GM12873 (cell line): Measurements from ENCODE around the gene PPP1CA.

Experiments used
- CTCF ChIP-seq: IDR thresholded peaks from 2 replicates; pipeline ENCODE4 v1.5.1; 2012; ENCODE audit warnings: low read depth, mild to moderate bottlenecking, moderate library complexity, low read length, control low read depth; ENCODE audit not compliant: insufficient read depth; ENCODE audit errors: missing control alignments

The PPP1CA gene

GRCh38 chr11:67411785-67412152 lies 10.1 kb upstream of the PPP1CA start:
- no peak for TF ChIP-seq CTCF

- TF ChIP-seq CTCF = no peak
Measured at GRCh38 chr11:67410984-67411784, 9.5 kb upstream of the PPP1CA start.

- no peak for TF ChIP-seq CTCF
Measured at GRCh38 chr11:67410369-67410831, 8.7 kb upstream of the PPP1CA start.

- no peak for TF ChIP-seq CTCF
Measured at GRCh38 chr11:67409781-67410368, 8.2 kb upstream of the PPP1CA start.

- no peak for TF ChIP-seq CTCF
Measured at GRCh38 chr11:67409261-67409666, 7.6 kb upstream of the PPP1CA start.

- no peak for TF ChIP-seq CTCF
Measured at GRCh38 chr11:67408437-67409200, 7.0 kb upstream of the PPP1CA start.

GRCh38 chr11:67407688-67408163 lies 6.1 kb upstream of the PPP1CA start:
- TF ChIP-seq CTCF = no peak
